ENCODE measurements around the gene LRPAP1. TPM values are rescaled to one million over a fixed set of nuclear protein-coding genes. Genes with fewer than 3 reads are reported as not detected.

The LRPAP1 gene
- total RNA-seq, 3 donors from 2014 or later: 104 to 204 (median 111) TPM

- peaks cover 6 to 13% of the 10 kb centered on the region in 2 donors for H3K4me1 ChIP-seq
- H3K27ac ChIP-seq: peak overlapping the region; percentile 38 to 48
- intact Hi-C loops (cut with DNase I; ENCODE audit: low total_unique reads): no loop called here
- H3K4me3 ChIP-seq: peak overlapping the region in 2 of 3 donors; percentile 30 to 46
- no peaks in the 10 kb centered on the region for H3K36me3 ChIP-seq
- TF ChIP-seq POLR2AphosphoS5 (IDR thresholded peaks at IDR 0.05) (no peak), POLR2A (IDR thresholded peaks at IDR 0.05) (no peak)
- H3K9me3 ChIP-seq: no peaks in the 10 kb centered on the region
- DNase-seq (ENCODE audit: low spot score in 2 of 2): no peak
- peaks cover 0 to 37% of the 10 kb centered on the region in 2 donors for H3K27me3 ChIP-seq
These were observed 47.0 kb downstream of the LRPAP1 start for GRCh38 chr4:3485011-3485791.

GRCh38 chr4:3484057-3484973 is 47.9 kb downstream of the LRPAP1 start:
- peak overlapping the region in 2 of 3 donors; percentile 30 to 46 for H3K4me3 ChIP-seq
- peak; percentile 67 to 88 for DNase-seq (ENCODE audit: low spot score in 2 of 2)

GRCh38 chr4:3483471-3483921 is 48.7 kb downstream of the LRPAP1 start:
- Histone ChIP-seq H3K9me3 (no peaks in the 10 kb centered on the region), H3K4me1 (peaks cover 6 to 13% of the 10 kb centered on the region in 2 donors), H3K36me3 (no peaks in the 10 kb centered on the region), H3K4me3 (peak overlapping the region in 1 of 3 donors; percentile 46), H3K27me3 (peaks cover 0 to 30% of the 10 kb centered on the region in 2 donors), H3K27ac (peak overlapping the region in 1 of 2 donors; percentile 57)
- intact Hi-C loops (cut with DNase I; ENCODE audit: low total_unique reads): no loop called here
- peak in 1 of 2 donors; percentile 61 for DNase-seq (ENCODE audit: low spot score in 2 of 2)
- TF ChIP-seq CTCF (IDR thresholded peaks at IDR 0.05): no peak
- no peak for TF ChIP-seq POLR2AphosphoS5 (IDR thresholded peaks at IDR 0.05)
- no peak for TF ChIP-seq POLR2A (IDR thresholded peaks at IDR 0.05)

More at GRCh38 chr4:3484057-3484973, 47.9 kb downstream of the LRPAP1 start:
- Histone ChIP-seq H3K27ac (peak overlapping the region; percentile 48 to 62), H3K27me3 (peaks cover 0 to 37% of the 10 kb centered on the region in 2 donors), H3K36me3 (no peaks in the 10 kb centered on the region), H3K4me1 (peaks cover 6 to 13% of the 10 kb centered on the region in 2 donors), H3K9me3 (no peaks in the 10 kb centered on the region)
- intact Hi-C loops (cut with DNase I; ENCODE audit: low total_unique reads): no loop called here
- TF ChIP-seq POLR2A (IDR thresholded peaks at IDR 0.05) (no peak), POLR2AphosphoS5 (IDR thresholded peaks at IDR 0.05) (peak in 1 of 3 donors; percentile 42)

- peaks cover 6 to 13% of the 10 kb centered on the region in 2 donors for H3K4me1 ChIP-seq
- no peak for DNase-seq (ENCODE audit: low spot score in 2 of 2)
- H3K27me3 ChIP-seq: peaks cover 0 to 27% of the 10 kb centered on the region in 2 donors
- intact Hi-C loops (cut with DNase I; ENCODE audit: low total_unique reads): no loop called here
- no peak overlapping the region for H3K27ac ChIP-seq
- no peaks in the 10 kb centered on the region for H3K36me3 ChIP-seq
- TF ChIP-seq CTCF (IDR thresholded peaks at IDR 0.05) (no peak), POLR2A (IDR thresholded peaks at IDR 0.05) (no peak), POLR2AphosphoS5 (IDR thresholded peaks at IDR 0.05) (no peak)
- H3K9me3 ChIP-seq: no peaks in the 10 kb centered on the region
- no peak overlapping the region for H3K4me3 ChIP-seq
These were observed 49.5 kb downstream of the LRPAP1 start for GRCh38 chr4:3482707-3483106.

- intact Hi-C loops (cut with DNase I; ENCODE audit: low total_unique reads): no loop called here
- peaks cover 0 to 27% of the 10 kb centered on the region in 2 donors for H3K27me3 ChIP-seq
- DNase-seq (ENCODE audit: low spot score in 2 of 2): no peak
- H3K9me3 ChIP-seq: no peaks in the 10 kb centered on the region
- H3K4me1 ChIP-seq: peaks cover 6 to 13% of the 10 kb centered on the region in 2 donors
- TF ChIP-seq POLR2AphosphoS5 (IDR thresholded peaks at IDR 0.05): no peak
- TF ChIP-seq POLR2A (IDR thresholded peaks at IDR 0.05): no peak
- TF ChIP-seq CTCF (IDR thresholded peaks at IDR 0.05): no peak
- H3K27ac ChIP-seq: no peak overlapping the region
- no peak overlapping the region for H3K4me3 ChIP-seq
- no peaks in the 10 kb centered on the region for H3K36me3 ChIP-seq
These were observed 50.3 kb downstream of the LRPAP1 start for GRCh38 chr4:3481783-3482393.
